ENCODE data around the gene ZNF827. TPM values are rescaled to one million over a fixed set of nuclear protein-coding genes. Genes with fewer than 3 reads are reported as not detected.

Gene ZNF827
- total RNA-seq, 1 donor from 2014 or later = 21.2 TPM

DNA sequence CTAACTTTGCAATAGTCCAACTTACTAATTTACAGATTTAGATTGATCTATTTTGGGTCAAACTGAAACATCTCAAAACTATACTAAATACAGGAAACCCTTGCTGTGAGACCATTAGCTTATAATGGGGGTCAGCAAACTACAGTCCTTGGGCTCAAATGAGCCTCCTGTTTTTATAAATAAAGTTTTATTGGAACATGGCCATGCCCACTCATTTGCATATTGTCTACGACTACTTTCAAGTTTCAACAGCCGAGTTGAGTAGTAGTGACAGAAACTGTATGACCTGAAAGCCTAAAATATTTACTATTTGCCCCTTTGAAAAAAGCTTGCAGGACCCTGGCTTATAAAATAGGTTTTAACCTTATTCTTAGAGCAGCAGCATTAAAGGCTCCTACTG is 166.3 kb downstream of the ZNF827 start:
- Mint-ChIP-seq H3K27me3 (ENCODE audit: low read depth) (no peaks in the 10 kb centered on the region), H3K9me3 (no peaks in the 10 kb centered on the region), H3K4me3 (no peak overlapping the region), H3K36me3 (ENCODE audit: low read depth) (peaks cover 19% of the 10 kb centered on the region), H3K4me1 (no peaks in the 10 kb centered on the region), H3K27ac (ENCODE audit: unreplicated experiment) (no peak overlapping the region)
- DNase-seq (ENCODE audit: low read depth, low spot score) = no peak
- TF ChIP-seq, protein P1, sequence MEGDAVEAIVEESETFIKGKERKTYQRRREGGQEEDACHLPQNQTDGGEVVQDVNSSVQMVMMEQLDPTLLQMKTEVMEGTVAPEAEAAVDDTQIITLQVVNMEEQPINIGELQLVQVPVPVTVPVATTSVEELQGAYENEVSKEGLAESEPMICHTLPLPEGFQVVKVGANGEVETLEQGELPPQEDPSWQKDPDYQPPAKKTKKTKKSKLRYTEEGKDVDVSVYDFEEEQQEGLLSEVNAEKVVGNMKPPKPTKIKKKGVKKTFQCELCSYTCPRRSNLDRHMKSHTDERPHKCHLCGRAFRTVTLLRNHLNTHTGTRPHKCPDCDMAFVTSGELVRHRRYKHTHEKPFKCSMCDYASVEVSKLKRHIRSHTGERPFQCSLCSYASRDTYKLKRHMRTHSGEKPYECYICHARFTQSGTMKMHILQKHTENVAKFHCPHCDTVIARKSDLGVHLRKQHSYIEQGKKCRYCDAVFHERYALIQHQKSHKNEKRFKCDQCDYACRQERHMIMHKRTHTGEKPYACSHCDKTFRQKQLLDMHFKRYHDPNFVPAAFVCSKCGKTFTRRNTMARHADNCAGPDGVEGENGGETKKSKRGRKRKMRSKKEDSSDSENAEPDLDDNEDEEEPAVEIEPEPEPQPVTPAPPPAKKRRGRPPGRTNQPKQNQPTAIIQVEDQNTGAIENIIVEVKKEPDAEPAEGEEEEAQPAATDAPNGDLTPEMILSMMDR (conservative IDR thresholded peaks at IDR 0.05) = no peak

DNA sequence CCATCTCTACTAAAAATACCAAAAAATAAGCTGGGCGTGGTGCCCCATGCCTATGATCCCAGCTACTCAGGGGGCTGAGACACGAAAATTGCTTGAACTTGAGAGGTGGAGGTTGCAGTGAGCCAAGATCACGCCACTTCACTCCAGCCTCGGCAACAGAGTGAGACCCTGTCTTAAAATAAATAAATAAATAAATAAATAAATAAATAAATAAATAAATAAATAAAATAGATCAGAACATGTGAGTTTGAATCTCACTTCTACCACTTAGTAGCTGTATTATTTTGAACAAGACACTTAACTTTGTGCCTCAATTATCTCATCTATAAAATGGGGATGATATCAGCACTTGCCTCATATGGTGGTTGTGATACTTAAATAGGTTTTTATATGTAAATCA is 168.5 kb downstream of the ZNF827 start:
- Mint-ChIP-seq H3K9me3 (no peaks in the 10 kb centered on the region), H3K27ac (ENCODE audit: unreplicated experiment) (no peak overlapping the region), H3K4me3 (no peak overlapping the region), H3K4me1 (no peaks in the 10 kb centered on the region), H3K36me3 (ENCODE audit: low read depth) (peaks cover 24% of the 10 kb centered on the region), H3K27me3 (ENCODE audit: low read depth) (no peaks in the 10 kb centered on the region)
- DNase-seq (ENCODE audit: low read depth, low spot score) = no peak
- TF ChIP-seq, protein P1 (conservative IDR thresholded peaks at IDR 0.05) = no peak

DNA sequence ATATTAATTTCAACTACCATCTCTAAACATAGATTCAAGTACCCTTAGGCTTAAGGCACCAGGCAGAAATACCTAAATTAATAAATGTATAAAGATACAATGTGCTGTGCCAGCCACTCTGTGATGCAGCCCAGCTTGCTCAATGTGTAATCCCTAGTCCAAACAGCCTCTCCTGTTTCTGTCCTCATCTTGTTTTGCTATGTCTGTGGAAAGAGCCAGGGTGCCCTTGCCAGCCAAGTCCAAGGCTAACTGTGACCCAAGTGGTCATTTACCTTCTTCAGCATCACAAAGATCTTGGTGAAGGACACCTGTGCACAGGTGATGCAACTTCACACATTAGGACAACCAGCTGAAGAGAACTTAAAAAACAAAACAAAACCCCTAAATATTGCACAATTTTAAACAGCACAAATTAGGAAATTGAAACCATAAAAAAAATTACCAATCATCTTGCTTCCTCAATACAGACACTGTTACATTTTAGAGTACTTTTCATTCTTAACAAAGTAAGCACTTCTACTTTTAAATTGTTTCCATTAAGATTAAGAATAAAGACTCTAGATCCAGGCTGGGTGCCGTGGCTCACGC is 169.1 kb downstream of the ZNF827 start:
- H3K4me3 Mint-ChIP-seq = no peak overlapping the region
- H3K36me3 Mint-ChIP-seq (ENCODE audit: low read depth) = peaks cover 26% of the 10 kb centered on the region
- no peaks in the 10 kb centered on the region for H3K4me1 Mint-ChIP-seq
- DNase-seq (ENCODE audit: low read depth, low spot score) = no peak
- H3K27me3 Mint-ChIP-seq (ENCODE audit: low read depth) = no peaks in the 10 kb centered on the region
- no peaks in the 10 kb centered on the region for H3K9me3 Mint-ChIP-seq
- no peak overlapping the region for H3K27ac Mint-ChIP-seq (ENCODE audit: unreplicated experiment)
- TF ChIP-seq, protein P1 (conservative IDR thresholded peaks at IDR 0.05) = no peak

DNA sequence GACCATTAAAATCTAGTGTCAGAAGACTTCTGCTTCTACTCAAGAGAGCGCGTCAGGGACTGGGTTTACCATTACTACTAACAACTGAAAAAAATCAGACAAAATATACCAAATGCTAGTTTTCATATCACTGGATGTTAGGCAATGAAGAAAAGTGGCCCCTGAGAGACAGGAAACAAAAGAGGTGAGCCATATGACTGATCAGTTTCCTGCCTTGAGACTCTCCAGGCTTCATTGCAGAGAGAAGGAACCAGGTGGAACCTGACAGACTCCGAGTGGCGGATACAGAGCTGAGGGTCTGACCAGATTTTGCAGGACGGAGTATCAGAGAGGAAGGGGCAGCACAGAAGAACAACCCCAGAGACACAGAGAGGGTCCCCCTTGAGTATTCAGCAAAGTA is 172.3 kb downstream of the ZNF827 start:
- Mint-ChIP-seq H3K27me3 (ENCODE audit: low read depth) (no peaks in the 10 kb centered on the region), H3K9me3 (no peaks in the 10 kb centered on the region), H3K4me3 (no peak overlapping the region), H3K27ac (ENCODE audit: unreplicated experiment) (no peak overlapping the region), H3K36me3 (ENCODE audit: low read depth) (peaks cover 24% of the 10 kb centered on the region), H3K4me1 (peaks cover 4% of the 10 kb centered on the region)
- TF ChIP-seq, protein P1 (conservative IDR thresholded peaks at IDR 0.05) = no peak
- no peak for DNase-seq (ENCODE audit: low read depth, low spot score)

DNA sequence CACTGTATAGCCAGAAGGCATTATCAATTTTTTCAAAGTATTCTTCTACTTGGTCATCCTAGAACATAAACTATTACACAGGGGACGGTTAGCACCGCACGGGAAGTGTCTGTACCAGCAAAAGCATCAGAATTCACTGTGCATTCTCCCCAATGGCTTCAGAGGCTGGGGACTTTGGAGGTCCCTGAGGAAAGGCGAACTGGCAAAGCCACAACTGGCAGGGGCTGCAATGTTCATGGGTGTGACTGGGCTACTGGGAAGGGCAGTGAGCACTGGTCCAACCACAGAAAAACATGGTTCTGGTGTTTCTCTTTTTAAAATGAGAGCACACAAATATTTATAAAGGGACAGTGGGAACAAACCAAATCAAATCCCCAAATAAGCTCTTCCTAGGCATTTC is 175.2 kb downstream of the ZNF827 start:
- Mint-ChIP-seq H3K27me3 (ENCODE audit: low read depth) (no peaks in the 10 kb centered on the region), H3K36me3 (ENCODE audit: low read depth) (peaks cover 38% of the 10 kb centered on the region), H3K4me3 (no peak overlapping the region), H3K9me3 (no peaks in the 10 kb centered on the region), H3K4me1 (peaks cover 12% of the 10 kb centered on the region), H3K27ac (ENCODE audit: unreplicated experiment) (no peak overlapping the region)
- no peak for DNase-seq (ENCODE audit: low read depth, low spot score)
- TF ChIP-seq, protein P1 (conservative IDR thresholded peaks at IDR 0.05) = no peak
